ENCODE results near the gene VWA5B2.

Gene VWA5B2

GRCh38 chr3:184275961-184276910, 46.9 kb downstream of the VWA5B2 start, which contains the start of gene ECE2:
TSS of gene ECE2 (plus strand) at chr3:184276022. CDS start at chr3:184276154, 132 bp downstream.
- no peak for DNase-seq (ENCODE audit: low read depth)

- DNase-seq (ENCODE audit: low read depth): no peak
Measured at GRCh38 chr3:184277366-184277765, 48.0 kb downstream of the VWA5B2 start.

GRCh38 chr3:184282941-184283340, 53.6 kb downstream of the VWA5B2 start:
- no peak for DNase-seq (ENCODE audit: low read depth)

- no peak for DNase-seq (ENCODE audit: low read depth)
Measured at GRCh38 chr3:184283681-184284080, 54.3 kb downstream of the VWA5B2 start.

- DNase-seq (ENCODE audit: low read depth): peak; percentile 63
Measured at GRCh38 chr3:184284696-184285095, 55.3 kb downstream of the VWA5B2 start.

GRCh38 chr3:184289426-184289938, 60.1 kb downstream of the VWA5B2 start:
- DNase-seq (ENCODE audit: low read depth): peak; percentile 10

- no peak for DNase-seq (ENCODE audit: low read depth)
Measured at GRCh38 chr3:184290331-184290730, 60.9 kb downstream of the VWA5B2 start.

GRCh38 chr3:184291044-184291737, 61.8 kb downstream of the VWA5B2 start:
- DNase-seq (ENCODE audit: low read depth): no peak

All from fibroblast of gingiva (primary cell).